Measurements from ENCODE around the gene ODAD2. TPM values are rescaled to one million over a fixed set of nuclear protein-coding genes. Genes with fewer than 3 reads are reported as not detected.

ODAD2 gene, protein sequence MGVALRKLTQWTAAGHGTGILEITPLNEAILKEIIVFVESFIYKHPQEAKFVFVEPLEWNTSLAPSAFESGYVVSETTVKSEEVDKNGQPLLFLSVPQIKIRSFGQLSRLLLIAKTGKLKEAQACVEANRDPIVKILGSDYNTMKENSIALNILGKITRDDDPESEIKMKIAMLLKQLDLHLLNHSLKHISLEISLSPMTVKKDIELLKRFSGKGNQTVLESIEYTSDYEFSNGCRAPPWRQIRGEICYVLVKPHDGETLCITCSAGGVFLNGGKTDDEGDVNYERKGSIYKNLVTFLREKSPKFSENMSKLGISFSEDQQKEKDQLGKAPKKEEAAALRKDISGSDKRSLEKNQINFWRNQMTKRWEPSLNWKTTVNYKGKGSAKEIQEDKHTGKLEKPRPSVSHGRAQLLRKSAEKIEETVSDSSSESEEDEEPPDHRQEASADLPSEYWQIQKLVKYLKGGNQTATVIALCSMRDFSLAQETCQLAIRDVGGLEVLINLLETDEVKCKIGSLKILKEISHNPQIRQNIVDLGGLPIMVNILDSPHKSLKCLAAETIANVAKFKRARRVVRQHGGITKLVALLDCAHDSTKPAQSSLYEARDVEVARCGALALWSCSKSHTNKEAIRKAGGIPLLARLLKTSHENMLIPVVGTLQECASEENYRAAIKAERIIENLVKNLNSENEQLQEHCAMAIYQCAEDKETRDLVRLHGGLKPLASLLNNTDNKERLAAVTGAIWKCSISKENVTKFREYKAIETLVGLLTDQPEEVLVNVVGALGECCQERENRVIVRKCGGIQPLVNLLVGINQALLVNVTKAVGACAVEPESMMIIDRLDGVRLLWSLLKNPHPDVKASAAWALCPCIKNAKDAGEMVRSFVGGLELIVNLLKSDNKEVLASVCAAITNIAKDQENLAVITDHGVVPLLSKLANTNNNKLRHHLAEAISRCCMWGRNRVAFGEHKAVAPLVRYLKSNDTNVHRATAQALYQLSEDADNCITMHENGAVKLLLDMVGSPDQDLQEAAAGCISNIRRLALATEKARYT
- not detected for total RNA-seq

DNA sequence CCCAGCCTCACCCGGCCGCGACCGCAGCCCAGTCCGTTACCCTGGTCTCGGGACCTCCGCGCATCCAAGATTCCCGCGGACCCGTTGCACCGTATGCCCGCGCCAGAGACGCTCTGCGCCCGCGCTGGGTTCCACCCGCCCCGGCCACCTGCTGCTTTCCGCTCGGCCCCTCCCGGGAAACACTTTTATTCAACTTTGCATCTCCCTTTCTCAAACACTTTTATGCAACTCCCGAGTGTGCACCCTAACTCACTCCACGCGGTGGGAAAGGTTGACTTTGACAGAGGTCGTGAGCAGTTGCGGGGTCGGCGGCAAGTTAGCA, at the start of gene ODAD2:
ODAD2 (minus strand) TSS at position 126 of the 322 bp plus-strand sequence. CDS start 3,937 bp downstream, outside the sequence.
- H3K27me3 Mint-ChIP-seq (ENCODE audit: low read depth) = peaks cover 41% of the 10 kb centered on the region
- H3K27ac Mint-ChIP-seq = no peak within 1 kb of the TSS
- H3K9me3 Mint-ChIP-seq (ENCODE audit: insufficient read depth) = no peaks in the 10 kb centered on the region
- ATAC-seq (no peak), DNase-seq (no peak)
- H3K4me1 Mint-ChIP-seq (ENCODE audit: low read depth) = peaks cover 15% of the 10 kb centered on the region
- no peaks in the 10 kb centered on the region for H3K36me3 Mint-ChIP-seq (ENCODE audit: low read depth)
- CTCF ChIA-PET = no interaction called here
- H3K4me3 Mint-ChIP-seq = peak within 1 kb of the TSS; percentile 74
- POLR2A ChIA-PET = no interaction called here

DNA sequence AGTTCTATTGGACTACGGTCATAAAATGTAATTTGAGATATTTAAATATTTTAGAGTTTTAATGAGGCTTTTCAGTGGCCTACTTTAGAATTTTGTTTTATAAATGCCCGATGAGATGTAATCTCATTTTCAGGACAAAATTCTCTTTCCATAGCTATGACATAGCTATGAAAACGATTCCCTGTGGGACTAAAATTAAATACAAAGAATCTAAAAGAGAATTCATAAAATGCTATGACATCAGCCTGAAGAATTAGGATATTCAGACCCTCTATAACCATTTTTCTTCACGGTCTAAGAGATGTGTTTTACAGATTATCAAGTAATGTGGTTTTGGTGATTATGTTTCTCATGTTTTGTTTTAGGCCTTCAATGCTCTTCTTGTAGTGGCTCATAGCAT, 48.2 kb upstream of the ODAD2 start:
- H3K27me3 Mint-ChIP-seq (ENCODE audit: low read depth) = no peaks in the 10 kb centered on the region
- CTCF ChIA-PET = no interaction called here
- H3K4me1 Mint-ChIP-seq (ENCODE audit: low read depth) = no peaks in the 10 kb centered on the region
- H3K9me3 Mint-ChIP-seq (ENCODE audit: insufficient read depth) = no peaks in the 10 kb centered on the region
- no peak overlapping the region for H3K4me3 Mint-ChIP-seq
- no peak overlapping the region for H3K27ac Mint-ChIP-seq
- ATAC-seq = no peak
- no peaks in the 10 kb centered on the region for H3K36me3 Mint-ChIP-seq (ENCODE audit: low read depth)
- POLR2A ChIA-PET = no interaction called here
- DNase-seq = no peak

DNA sequence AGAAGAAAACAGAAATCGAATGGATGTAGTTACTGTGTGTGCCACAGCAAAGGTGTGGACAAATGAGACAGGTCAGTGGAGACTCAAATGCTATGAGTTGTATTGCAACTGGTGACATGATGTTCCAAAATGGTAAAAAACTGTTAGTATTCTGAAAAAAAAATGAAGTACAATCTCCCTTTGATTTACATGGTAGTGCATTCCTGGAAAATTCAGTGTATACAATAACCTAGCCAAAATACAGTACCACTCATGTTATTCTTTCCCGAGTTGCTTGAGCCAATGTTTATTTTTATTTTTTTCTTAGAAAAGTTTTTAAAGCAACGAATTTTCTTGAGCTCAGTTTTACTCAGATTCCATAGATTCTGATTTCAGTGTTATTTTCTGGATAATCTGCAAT, 47.7 kb upstream of the ODAD2 start:
- Mint-ChIP-seq H3K27me3 (ENCODE audit: low read depth) (no peaks in the 10 kb centered on the region), H3K36me3 (ENCODE audit: low read depth) (no peaks in the 10 kb centered on the region), H3K4me3 (no peak overlapping the region), H3K9me3 (ENCODE audit: insufficient read depth) (no peaks in the 10 kb centered on the region), H3K4me1 (ENCODE audit: low read depth) (no peaks in the 10 kb centered on the region), H3K27ac (no peak overlapping the region)
- DNase-seq (no peak), ATAC-seq (no peak)
- POLR2A ChIA-PET = no interaction called here
- CTCF ChIA-PET = no interaction called here

- no peaks in the 10 kb centered on the region for H3K4me1 Mint-ChIP-seq (ENCODE audit: low read depth)
- H3K27ac Mint-ChIP-seq = no peak overlapping the region
- ATAC-seq (no peak), DNase-seq (no peak)
- H3K4me3 Mint-ChIP-seq = no peak overlapping the region
- no peaks in the 10 kb centered on the region for H3K36me3 Mint-ChIP-seq (ENCODE audit: low read depth)
- no peaks in the 10 kb centered on the region for H3K27me3 Mint-ChIP-seq (ENCODE audit: low read depth)
- POLR2A ChIA-PET = no interaction called here
- CTCF ChIA-PET = no interaction called here
- H3K9me3 Mint-ChIP-seq (ENCODE audit: insufficient read depth) = no peaks in the 10 kb centered on the region
These were observed 45.1 kb upstream of the ODAD2 start for GRCh38 chr10:28043941-28044340.

GRCh38 chr10:28036587-28036986, 37.7 kb upstream of the ODAD2 start:
- H3K9me3 Mint-ChIP-seq (ENCODE audit: insufficient read depth) = no peaks in the 10 kb centered on the region
- ChIA-PET POLR2A (no interaction called here), CTCF (no interaction called here)
- no peaks in the 10 kb centered on the region for H3K36me3 Mint-ChIP-seq (ENCODE audit: low read depth)
- no peak overlapping the region for H3K27ac Mint-ChIP-seq
- no peak overlapping the region for H3K4me3 Mint-ChIP-seq
- DNase-seq (no peak), ATAC-seq (no peak)
- no peaks in the 10 kb centered on the region for H3K4me1 Mint-ChIP-seq (ENCODE audit: low read depth)
- peaks cover 8% of the 10 kb centered on the region for H3K27me3 Mint-ChIP-seq (ENCODE audit: low read depth)

GRCh38 chr10:28020993-28021982, 22.4 kb upstream of the ODAD2 start:
- CTCF ChIA-PET = no interaction called here
- no peaks in the 10 kb centered on the region for H3K9me3 Mint-ChIP-seq (ENCODE audit: insufficient read depth)
- peaks cover 11% of the 10 kb centered on the region for H3K27me3 Mint-ChIP-seq (ENCODE audit: low read depth)
- POLR2A ChIA-PET = no interaction called here
- peaks cover 8% of the 10 kb centered on the region for H3K4me1 Mint-ChIP-seq (ENCODE audit: low read depth)
- H3K36me3 Mint-ChIP-seq (ENCODE audit: low read depth) = no peaks in the 10 kb centered on the region
- DNase-seq (no peak), ATAC-seq (no peak)
- H3K4me3 Mint-ChIP-seq = no peak overlapping the region
- H3K27ac Mint-ChIP-seq = no peak overlapping the region

DNA sequence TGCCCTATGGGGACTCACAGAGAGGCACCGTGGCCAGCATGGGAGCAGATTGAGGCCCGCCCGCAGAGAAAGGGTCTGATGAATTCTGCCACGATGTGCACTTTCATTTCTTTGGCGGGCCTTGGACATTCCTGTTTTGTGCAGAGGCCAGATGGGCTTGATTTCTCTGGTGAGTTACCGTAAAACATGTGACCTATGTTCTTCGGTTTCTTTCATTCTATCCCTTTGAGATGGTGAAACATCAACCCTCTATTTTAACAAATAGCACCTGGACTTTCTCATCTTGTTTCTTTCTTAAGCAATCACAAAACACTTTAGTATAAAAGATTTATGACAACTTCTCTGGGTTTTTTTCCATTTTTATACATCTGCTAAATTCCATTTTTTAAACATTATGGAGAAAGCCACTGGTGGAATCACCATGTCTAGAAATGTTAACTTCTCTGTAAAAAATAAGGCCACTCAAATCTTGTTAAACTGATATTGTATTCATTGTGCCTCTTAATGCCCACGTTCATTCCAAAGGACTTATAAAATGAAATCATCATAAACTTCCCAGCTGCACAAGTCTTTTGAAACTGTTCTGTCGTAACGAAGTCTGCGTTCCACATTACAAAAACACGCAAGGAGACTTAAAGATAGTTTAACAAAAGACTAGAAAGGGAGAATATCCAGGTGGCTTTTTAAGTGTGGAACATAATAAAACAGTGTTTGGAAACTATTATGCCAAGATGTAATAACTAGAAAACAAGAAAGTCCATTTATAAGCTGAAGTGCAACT, 21.4 kb upstream of the ODAD2 start:
- no peak for DNase-seq
- ChIA-PET POLR2A (no interaction called here), CTCF (interaction anchor here (0.6 kb wide), 1 partner anchor 78 kb away, joined by 4 read pairs; no protein-coding TSS in a partner anchor)
- Mint-ChIP-seq H3K36me3 (ENCODE audit: low read depth) (no peaks in the 10 kb centered on the region), H3K4me1 (ENCODE audit: low read depth) (peaks cover 8% of the 10 kb centered on the region), H3K27ac (no peak overlapping the region), H3K4me3 (no peak overlapping the region), H3K27me3 (ENCODE audit: low read depth) (peaks cover 7% of the 10 kb centered on the region), H3K9me3 (ENCODE audit: insufficient read depth) (no peaks in the 10 kb centered on the region)
- ATAC-seq = no peak

- Mint-ChIP-seq H3K9me3 (ENCODE audit: insufficient read depth) (no peaks in the 10 kb centered on the region), H3K27ac (no peak overlapping the region), H3K4me3 (no peak overlapping the region), H3K27me3 (ENCODE audit: low read depth) (peaks cover 23% of the 10 kb centered on the region), H3K4me1 (ENCODE audit: low read depth) (peaks cover 12% of the 10 kb centered on the region), H3K36me3 (ENCODE audit: low read depth) (no peaks in the 10 kb centered on the region)
- POLR2A ChIA-PET = no interaction called here
- peak; percentile 68 for ATAC-seq
- CTCF ChIA-PET = no interaction called here
- no peak for DNase-seq
These were observed 15.8 kb upstream of the ODAD2 start for GRCh38 chr10:28014651-28015050.

- Mint-ChIP-seq H3K4me1 (ENCODE audit: low read depth) (peaks cover 12% of the 10 kb centered on the region), H3K27me3 (ENCODE audit: low read depth) (peaks cover 29% of the 10 kb centered on the region), H3K9me3 (ENCODE audit: insufficient read depth) (no peaks in the 10 kb centered on the region), H3K4me3 (no peak overlapping the region), H3K36me3 (ENCODE audit: low read depth) (no peaks in the 10 kb centered on the region), H3K27ac (no peak overlapping the region)
- ChIA-PET POLR2A (no interaction called here), CTCF (no interaction called here)
- ATAC-seq (no peak), DNase-seq (no peak)
These were observed 14.2 kb upstream of the ODAD2 start for GRCh38 chr10:28012990-28013515.

GRCh38 chr10:28010821-28011220, 11.9 kb upstream of the ODAD2 start:
- CTCF ChIA-PET = no interaction called here
- POLR2A ChIA-PET = no interaction called here
- Mint-ChIP-seq H3K4me1 (ENCODE audit: low read depth) (peaks cover 8% of the 10 kb centered on the region), H3K27ac (no peak overlapping the region), H3K9me3 (ENCODE audit: insufficient read depth) (no peaks in the 10 kb centered on the region), H3K36me3 (ENCODE audit: low read depth) (no peaks in the 10 kb centered on the region), H3K4me3 (no peak overlapping the region), H3K27me3 (ENCODE audit: low read depth) (peaks cover 34% of the 10 kb centered on the region)
- no peak for ATAC-seq
- DNase-seq = no peak

- no peak for ATAC-seq
- Mint-ChIP-seq H3K9me3 (ENCODE audit: insufficient read depth) (no peaks in the 10 kb centered on the region), H3K36me3 (ENCODE audit: low read depth) (no peaks in the 10 kb centered on the region)
These were observed 9.2 kb upstream of the ODAD2 start for GRCh38 chr10:28008054-28008453.

More at GRCh38 chr10:28008054-28008453, 9.2 kb upstream of the ODAD2 start:
- ChIA-PET CTCF (no interaction called here), POLR2A (no interaction called here)
- no peak overlapping the region for H3K27ac Mint-ChIP-seq
- DNase-seq = no peak
- H3K27me3 Mint-ChIP-seq (ENCODE audit: low read depth) = peaks cover 37% of the 10 kb centered on the region
- no peak overlapping the region for H3K4me3 Mint-ChIP-seq
- no peaks in the 10 kb centered on the region for H3K4me1 Mint-ChIP-seq (ENCODE audit: low read depth)
